ENCODE results near the gene TLR8.

Gene TLR8

DNA sequence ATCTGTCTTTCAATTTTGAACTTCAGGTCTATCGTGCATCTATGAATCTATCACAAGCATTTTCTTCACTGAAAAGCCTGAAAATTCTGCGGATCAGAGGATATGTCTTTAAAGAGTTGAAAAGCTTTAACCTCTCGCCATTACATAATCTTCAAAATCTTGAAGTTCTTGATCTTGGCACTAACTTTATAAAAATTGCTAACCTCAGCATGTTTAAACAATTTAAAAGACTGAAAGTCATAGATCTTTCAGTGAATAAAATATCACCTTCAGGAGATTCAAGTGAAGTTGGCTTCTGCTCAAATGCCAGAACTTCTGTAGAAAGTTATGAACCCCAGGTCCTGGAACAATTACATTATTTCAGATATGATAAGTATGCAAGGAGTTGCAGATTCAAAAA is 19.9 kb upstream of the TLR8 start:
- DNase-seq (ENCODE audit: low read depth, low spot score), result no peak
- ChIA-PET CTCF (no interaction called here), POLR2A (no interaction called here)
- no peak overlapping the region for H3K4me3 ChIP-seq (ENCODE audit: low read depth, low read length)
- TF ChIP-seq, protein P1, sequence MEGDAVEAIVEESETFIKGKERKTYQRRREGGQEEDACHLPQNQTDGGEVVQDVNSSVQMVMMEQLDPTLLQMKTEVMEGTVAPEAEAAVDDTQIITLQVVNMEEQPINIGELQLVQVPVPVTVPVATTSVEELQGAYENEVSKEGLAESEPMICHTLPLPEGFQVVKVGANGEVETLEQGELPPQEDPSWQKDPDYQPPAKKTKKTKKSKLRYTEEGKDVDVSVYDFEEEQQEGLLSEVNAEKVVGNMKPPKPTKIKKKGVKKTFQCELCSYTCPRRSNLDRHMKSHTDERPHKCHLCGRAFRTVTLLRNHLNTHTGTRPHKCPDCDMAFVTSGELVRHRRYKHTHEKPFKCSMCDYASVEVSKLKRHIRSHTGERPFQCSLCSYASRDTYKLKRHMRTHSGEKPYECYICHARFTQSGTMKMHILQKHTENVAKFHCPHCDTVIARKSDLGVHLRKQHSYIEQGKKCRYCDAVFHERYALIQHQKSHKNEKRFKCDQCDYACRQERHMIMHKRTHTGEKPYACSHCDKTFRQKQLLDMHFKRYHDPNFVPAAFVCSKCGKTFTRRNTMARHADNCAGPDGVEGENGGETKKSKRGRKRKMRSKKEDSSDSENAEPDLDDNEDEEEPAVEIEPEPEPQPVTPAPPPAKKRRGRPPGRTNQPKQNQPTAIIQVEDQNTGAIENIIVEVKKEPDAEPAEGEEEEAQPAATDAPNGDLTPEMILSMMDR (IDR thresholded peaks at IDR 0.05; ENCODE audit: insufficient read depth, low read length, missing control alignments), result no peak

DNA sequence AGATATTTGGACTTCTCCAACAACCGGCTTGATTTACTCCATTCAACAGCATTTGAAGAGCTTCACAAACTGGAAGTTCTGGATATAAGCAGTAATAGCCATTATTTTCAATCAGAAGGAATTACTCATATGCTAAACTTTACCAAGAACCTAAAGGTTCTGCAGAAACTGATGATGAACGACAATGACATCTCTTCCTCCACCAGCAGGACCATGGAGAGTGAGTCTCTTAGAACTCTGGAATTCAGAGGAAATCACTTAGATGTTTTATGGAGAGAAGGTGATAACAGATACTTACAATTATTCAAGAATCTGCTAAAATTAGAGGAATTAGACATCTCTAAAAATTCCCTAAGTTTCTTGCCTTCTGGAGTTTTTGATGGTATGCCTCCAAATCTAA is 19.3 kb upstream of the TLR8 start:
- TF ChIP-seq, protein P1 (IDR thresholded peaks at IDR 0.05; ENCODE audit: insufficient read depth, low read length, missing control alignments), result no peak
- no peak for DNase-seq (ENCODE audit: low read depth, low spot score)
- ChIA-PET CTCF (no interaction called here), POLR2A (no interaction called here)
- H3K4me3 ChIP-seq (ENCODE audit: low read depth, low read length), result no peak overlapping the region

DNA sequence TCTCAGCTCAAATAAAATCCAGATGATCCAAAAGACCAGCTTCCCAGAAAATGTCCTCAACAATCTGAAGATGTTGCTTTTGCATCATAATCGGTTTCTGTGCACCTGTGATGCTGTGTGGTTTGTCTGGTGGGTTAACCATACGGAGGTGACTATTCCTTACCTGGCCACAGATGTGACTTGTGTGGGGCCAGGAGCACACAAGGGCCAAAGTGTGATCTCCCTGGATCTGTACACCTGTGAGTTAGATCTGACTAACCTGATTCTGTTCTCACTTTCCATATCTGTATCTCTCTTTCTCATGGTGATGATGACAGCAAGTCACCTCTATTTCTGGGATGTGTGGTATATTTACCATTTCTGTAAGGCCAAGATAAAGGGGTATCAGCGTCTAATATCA is 18.7 kb upstream of the TLR8 start:
- TF ChIP-seq, protein P1 (IDR thresholded peaks at IDR 0.05; ENCODE audit: insufficient read depth, low read length, missing control alignments), result no peak
- ChIA-PET CTCF (no interaction called here), POLR2A (no interaction called here)
- no peak overlapping the region for H3K4me3 ChIP-seq (ENCODE audit: low read depth, low read length)
- DNase-seq (ENCODE audit: low read depth, low spot score), result no peak

DNA sequence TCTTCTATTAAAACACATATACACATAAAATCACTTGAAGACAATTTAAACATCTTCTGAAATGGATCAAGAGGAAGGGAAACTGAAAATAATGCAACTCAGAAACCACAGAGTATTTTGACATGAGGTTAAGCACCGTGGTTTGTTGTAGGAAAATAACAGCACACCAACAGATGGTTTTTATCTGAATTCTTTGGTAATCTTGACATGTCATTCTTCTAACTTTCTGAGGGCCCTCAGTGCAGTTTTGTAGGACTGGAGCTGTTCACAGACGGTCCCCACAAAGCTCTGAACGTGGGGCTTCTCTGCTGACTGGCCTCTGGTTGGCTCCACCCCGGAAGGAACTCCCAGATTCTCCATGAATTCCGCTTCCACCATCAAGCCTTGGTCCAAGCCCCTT is 16.0 kb upstream of the TLR8 start:
- POLR2A ChIA-PET, result no interaction called here
- CTCF ChIA-PET, result interaction anchor here (0.7 kb wide), 1 partner anchor 76 kb away, joined by 3 read pairs; no protein-coding TSS in a partner anchor
- H3K4me3 ChIP-seq (ENCODE audit: low read depth, low read length), result no peak overlapping the region
- TF ChIP-seq, protein P1 (IDR thresholded peaks at IDR 0.05; ENCODE audit: insufficient read depth, low read length, missing control alignments), result no peak
- no peak for DNase-seq (ENCODE audit: low read depth, low spot score)

DNA sequence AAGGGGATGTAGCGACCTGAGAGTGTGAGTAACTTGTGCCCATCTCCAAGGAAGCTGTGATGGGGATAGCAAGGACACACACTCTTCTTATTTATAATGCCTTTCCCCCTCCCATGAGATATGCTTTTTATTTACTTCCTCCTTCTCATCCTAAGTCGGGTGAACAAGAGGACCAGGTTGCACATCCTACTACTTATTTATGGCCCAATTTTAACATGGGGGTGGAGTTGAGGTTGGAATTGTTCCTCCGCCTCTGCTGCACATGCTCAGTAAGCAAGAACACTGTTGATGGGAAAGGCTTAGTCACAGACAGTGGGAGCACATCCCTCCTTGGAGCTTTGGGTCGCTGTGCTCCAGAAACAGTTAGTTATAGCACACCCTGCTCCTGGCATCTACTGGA is 15.2 kb upstream of the TLR8 start:
- POLR2A ChIA-PET, result no interaction called here
- CTCF ChIA-PET, result interaction anchor here (1.3 kb wide), 1 partner anchor 77 kb away, joined by 4 read pairs; no protein-coding TSS in a partner anchor

DNA sequence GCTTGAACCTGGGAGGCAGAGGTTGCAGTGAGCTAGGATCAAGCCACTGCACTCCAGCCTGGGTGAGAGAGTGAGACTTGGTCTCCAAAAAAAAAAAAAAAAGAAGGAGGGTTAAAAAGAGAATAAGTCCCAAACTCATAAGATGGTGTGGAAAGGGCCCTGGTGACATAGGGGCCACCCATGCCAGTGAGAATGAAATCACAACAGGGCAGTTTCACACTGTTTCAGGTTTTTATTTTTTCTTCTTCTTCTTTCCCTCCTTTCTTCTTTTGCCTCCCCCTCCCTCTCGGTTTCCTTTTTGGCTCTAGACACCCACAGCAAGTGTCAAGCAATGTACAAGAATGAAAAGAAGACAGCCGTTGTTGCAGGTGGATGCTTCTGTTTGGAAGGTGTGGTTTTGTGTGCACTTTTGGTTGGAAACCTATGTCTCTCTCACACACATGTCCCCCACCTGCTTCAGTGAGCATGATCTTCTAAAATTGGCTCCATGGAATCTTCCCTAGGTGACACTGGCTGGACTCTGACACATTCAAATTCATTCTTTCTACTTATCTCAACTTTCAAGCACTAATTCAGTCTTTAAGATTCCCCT is 14.4 kb upstream of the TLR8 start:
- DNase-seq (ENCODE audit: low read depth, low spot score), result no peak
- no peak overlapping the region for H3K4me3 ChIP-seq (ENCODE audit: low read depth, low read length)
- POLR2A ChIA-PET, result no interaction called here
- TF ChIP-seq, protein P1 (IDR thresholded peaks at IDR 0.05; ENCODE audit: insufficient read depth, low read length, missing control alignments), result no peak
- CTCF ChIA-PET, result interaction anchor here (1.3 kb wide), 1 partner anchor 78 kb away, joined by 4 read pairs; no protein-coding TSS in a partner anchor

More for the DNA sequence above, 15.2 kb upstream of the TLR8 start:
- TF ChIP-seq, protein P1 (IDR thresholded peaks at IDR 0.05; ENCODE audit: insufficient read depth, low read length, missing control alignments), result no peak
- no peak overlapping the region for H3K4me3 ChIP-seq (ENCODE audit: low read depth, low read length)
- no peak for DNase-seq (ENCODE audit: low read depth, low spot score)

Data from AG04449 (cell line).